Measurements from ENCODE around the gene LRP8.

LRP8 gene

DNA sequence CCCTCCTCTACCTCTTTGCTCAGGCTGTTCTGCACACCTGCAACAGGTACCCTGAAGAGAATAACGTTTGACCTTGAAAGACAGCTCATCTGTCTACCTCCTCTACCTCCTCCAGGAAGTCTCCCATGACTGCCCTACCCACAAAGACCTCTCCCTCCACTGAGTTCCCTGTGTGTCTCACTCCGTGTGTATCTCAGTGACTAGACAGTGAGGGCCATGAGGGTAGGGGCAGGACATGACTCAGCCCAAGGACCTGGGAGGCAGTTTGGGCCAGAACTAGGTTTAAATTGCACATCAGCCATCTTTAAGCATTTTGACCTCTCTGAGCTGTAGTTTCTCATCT is 32.0 kb upstream of the LRP8 start:
- DNase-seq (ENCODE audit: low read depth in 2 of 2): no peak

DNA sequence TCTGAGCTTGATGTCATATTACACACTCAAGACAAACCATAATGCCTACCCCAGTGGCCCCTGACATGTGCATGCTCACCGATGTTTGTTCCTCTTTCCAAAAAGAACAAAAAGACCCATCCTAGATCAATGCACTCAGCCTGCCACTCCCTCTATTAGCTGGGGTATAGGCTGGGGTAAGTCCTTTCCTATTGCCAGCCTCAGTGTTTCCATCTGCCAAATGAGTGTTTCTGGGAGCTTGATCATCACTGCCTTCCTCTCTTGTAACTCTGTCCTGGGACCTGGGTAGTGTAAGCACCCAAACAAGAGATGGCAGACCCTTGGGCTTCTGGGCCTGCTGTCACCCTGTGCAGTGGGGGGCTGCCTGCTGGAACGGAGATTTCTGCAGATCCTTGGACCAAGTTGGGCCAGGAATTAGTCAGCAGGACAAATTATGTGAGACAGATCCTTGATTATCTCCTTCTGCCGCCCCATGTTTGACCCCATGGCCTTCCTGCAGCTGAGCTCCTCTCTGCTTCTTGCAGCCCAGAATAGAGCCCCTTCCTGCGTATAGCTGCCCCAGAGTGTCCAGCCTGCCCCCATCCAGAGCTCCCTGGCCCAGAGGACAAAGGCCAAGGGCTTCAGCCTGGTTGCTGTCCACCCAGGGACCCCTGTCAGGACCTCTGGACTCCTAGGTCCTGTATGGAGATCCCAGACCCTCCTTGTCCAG is 31.5 kb upstream of the LRP8 start:
- DNase-seq (ENCODE audit: low read depth in 2 of 2): no peak

DNA sequence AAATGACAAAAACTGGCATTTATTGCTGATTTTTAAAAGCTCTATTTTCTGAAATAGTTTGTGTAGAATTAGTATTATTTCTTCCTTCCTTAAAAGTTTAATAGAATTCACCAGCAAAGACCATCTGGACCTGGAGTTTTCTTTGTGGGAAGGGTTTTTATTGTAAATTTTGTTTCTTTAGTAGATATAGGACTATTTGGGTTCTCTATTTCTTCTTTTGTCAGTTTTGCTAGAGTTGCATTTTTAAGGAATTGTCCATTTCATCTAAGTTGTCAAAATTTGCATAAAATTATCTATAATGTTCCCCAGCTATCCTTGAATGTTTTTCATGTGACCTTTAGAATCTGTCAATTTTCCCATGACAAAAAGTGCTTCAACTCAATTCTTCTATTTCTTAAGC is 28.8 kb upstream of the LRP8 start:
- no peak for DNase-seq (ENCODE audit: low read depth in 2 of 2)

DNA sequence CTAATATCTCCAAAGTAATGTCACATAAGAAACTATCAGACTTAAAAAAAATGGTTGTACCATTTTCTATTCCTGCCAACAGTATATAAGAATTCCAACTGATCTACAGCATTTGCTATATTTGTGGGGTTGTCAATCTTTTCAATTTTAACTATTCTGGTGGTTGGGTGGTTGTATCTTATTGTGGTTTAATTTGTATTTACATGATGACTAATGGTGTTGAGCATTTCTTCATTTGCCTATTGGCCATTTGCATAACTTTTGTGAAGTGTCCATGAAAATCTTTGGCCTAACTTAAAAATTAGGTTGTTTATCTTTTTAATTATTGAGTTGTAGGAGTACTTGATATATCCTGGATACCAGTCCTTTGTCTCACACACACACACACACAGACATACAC is 26.2 kb upstream of the LRP8 start:
- DNase-seq (ENCODE audit: low read depth in 2 of 2): no peak

DNA sequence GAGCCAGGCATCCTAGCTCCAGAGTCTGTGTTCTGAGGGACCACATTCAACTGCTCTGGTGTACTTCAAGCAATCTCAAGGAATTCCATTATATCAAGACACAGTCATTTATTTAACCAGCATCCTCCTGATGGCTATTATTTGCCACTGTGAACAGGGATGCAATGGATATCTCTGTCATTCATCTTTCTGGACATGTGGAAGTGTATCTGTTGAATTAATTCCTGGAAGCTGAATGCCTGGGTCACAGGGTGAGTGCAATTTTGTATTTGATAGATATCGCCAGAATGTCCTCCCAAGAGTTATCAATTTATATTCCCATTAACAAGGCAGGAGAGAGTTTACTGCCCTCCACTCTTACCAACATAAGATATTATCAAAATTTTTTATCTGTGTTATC is 24.7 kb upstream of the LRP8 start:
- no peak for DNase-seq (ENCODE audit: low read depth in 2 of 2)

DNA sequence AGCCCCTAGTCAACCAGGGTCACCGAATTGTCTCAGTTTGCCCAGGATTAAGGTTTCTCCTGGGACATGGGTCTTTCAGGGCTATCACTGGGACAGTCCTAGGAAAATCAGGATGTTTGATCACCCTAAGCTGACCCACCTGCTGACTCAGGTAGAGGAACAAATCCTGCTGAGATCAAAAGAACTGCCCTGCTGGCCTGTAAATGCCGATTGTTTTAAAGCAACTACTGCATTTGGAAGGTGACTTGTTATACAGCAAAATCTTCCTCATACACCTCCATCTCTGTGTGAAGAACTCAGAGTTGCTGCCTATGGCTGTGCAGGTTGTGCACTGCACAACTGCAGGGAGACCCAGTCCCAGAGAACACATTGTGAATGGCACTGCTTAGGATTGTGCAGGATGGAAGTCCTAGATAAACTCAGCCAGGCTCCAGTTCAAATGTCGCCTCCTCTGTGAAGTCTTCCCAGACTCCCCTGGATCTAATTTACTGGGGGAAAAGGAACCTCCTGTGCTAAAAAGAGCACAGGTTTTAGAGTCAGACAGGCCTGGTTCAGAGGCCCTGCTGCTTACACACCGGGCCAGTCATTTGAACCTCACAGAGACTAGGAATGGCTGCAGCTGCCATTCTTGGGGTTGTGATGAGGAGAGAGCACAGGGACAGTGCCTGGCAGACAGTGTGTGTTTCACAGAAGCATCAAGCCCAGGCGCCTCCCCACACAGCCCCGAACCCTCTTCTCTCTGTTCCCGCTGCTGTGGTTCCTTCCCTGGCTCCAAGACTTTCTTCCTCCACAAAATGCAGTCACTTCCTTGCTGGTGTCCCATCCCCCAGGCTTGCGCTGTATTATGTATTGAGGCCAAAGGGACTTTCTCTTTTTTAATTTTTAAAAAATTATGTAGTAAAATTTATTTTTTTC is 23.2 kb upstream of the LRP8 start:
- DNase-seq (ENCODE audit: low read depth in 2 of 2): no peak

DNA sequence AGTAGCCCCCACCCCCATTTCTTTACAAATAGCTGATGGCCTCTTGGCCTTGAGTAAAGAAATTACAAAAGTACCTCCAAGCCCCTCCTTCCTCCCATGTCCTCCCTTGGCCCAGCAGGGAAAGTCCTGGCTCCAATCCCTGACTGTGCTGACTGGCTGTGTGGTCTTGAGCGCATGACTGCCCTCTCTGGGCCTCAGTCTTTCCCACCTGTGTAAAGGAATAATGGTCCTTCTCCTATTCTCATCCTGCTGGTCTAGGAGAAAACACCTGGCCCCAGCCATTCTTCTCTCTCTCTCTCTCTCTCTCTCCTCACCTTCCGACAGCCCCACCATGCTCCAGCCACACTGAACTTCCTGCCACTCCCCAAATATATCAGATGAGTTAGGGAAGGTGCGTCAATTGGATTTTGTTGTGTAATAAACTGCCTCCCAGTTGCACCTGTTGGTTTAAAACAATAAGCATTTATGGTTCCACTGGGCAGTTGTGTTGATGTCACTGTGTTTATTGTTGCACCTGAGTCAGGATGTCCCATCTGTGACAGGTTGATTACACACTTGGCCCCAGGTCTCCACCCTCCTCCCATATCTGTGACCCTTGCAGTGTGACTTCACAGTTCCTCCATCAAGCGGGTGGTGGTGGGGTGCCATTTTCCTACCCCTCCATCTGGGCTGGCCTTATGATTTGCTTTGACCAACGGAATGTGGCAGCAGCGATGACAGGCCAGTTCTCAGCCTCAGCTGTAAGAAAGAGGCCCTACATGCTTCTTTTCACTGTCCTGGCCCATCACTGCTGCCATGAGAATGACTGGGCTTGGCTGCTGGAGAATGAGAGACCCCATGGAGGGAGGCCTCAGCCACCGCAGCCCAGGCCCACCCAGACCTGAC is 22.3 kb upstream of the LRP8 start:
- no peak for DNase-seq (ENCODE audit: low read depth in 2 of 2)

DNA sequence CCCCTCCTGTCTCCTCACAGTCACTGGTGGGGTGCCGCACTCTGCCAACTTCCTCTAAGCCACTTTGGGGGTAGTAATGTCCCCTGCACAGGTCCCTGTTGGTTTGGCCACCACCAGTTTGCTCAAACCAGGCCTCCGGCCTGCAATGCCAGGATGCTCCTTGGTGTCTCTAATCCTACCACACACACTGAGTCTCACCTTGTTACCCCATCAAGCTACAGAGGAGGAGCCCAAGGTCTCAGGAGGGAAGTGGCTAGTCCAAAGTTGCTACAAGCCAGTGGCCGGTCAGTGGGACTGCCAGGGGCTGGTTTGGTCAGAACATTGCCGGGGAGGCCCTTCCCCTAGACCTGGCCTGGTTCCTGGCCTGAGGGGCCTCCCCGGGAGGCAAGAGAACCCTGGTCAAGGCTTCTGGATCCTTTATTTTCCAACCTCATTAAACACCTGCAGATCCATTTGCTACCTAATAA is 21.5 kb upstream of the LRP8 start:
- no peak for DNase-seq (ENCODE audit: low read depth in 2 of 2)

DNA sequence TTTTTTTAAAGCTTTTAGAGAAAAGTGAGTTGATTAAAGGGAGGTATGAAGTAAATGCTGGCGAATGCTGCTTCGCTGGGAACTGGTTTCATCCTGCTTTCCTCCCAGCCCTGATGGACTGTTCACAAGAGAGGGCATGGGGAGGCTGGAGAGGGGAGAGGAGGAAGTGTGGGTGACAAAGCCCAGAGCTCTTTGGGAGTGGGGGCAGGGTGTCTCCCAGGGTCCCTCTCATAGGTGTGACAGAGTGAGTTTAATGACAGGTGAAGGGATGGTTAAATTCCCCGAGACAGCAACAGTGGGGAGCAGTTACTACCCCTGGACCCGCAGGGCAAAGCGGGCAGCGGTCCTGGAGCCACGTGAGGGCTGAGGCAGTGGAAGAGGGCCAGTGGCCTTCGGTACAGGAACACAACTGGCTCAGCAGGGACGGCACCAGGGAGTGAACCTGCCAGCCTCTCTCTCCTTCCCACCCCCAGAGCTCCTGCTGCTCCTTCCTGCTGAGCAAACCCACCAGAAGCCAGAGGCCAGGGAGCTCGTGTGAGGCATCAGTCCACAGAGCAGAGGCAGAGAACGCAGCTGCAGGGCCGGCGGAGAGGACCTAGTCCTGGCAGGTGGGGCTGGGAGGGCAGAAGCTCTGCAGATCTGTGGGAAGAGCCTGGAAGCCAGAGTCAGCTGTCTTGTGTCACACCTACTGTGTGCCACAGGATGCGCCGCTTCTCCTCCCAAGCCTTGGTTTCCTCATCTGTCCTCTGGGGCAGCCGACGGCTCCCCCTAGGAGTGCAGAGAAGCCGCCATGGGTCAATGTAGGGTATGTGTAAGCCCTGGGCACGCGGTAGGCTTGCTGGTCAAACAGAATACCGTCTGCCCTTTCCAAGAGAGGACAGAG is 20.9 kb upstream of the LRP8 start:
- DNase-seq (ENCODE audit: low read depth in 2 of 2): no peak

DNA sequence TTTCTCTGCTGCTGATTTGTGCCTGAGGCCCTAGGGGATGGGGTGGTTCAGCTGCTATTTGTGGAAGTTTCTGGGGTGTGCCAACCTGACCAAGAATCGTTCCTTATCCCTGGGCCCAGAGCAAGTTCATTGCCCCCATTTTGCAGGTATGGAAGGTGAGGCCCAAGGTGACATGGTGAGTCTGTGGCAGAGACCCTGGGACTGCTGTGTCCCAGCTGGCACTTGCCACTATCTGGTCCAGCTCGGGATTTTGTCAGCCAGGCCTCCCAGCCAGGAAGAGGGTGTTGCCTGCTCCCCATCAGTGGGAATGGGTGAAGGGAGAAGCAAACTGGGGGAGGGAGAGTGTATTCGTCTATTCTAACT is 18.9 kb upstream of the LRP8 start:
- no peak for DNase-seq (ENCODE audit: low read depth in 2 of 2)

DNA sequence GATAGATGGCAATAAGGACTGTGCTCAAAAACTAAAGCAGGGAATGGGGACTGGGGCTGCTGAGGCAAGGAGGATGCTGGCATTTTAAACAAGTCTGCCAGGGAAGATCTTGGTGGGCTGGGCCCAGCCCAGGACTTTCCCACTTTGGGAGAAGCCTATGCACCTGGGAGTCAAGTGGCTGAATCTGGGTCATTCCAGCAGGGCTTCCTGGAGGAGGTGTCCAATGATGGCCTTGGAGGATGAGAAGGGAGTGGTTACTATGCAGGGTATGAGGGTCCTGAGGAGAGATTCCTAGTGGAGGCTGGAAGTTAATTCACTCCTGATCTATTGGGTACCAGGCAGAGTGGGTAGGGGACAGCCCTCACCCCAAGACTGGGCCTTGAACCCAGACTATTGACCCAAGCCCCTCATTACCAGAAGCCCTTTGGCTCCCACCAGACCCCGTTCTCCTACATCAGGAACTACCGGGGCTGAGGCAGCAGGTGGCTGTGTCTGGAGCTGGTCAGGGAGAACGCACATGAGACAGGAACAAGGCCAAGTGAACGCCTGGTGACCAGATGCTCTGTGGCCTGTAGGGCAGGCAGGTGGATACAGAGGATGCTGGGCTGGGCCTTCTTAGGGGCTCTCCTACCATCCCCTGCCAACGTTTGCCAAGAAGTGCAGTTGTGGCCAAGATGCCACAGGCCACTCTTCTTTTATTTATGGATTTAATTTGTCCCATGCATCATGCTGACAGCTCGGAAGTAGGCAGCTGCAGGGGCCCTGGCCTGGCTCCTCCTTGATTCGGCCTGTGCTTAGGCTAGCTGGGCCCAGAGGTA is 18.3 kb upstream of the LRP8 start:
- no peak for DNase-seq (ENCODE audit: low read depth in 2 of 2)

DNA sequence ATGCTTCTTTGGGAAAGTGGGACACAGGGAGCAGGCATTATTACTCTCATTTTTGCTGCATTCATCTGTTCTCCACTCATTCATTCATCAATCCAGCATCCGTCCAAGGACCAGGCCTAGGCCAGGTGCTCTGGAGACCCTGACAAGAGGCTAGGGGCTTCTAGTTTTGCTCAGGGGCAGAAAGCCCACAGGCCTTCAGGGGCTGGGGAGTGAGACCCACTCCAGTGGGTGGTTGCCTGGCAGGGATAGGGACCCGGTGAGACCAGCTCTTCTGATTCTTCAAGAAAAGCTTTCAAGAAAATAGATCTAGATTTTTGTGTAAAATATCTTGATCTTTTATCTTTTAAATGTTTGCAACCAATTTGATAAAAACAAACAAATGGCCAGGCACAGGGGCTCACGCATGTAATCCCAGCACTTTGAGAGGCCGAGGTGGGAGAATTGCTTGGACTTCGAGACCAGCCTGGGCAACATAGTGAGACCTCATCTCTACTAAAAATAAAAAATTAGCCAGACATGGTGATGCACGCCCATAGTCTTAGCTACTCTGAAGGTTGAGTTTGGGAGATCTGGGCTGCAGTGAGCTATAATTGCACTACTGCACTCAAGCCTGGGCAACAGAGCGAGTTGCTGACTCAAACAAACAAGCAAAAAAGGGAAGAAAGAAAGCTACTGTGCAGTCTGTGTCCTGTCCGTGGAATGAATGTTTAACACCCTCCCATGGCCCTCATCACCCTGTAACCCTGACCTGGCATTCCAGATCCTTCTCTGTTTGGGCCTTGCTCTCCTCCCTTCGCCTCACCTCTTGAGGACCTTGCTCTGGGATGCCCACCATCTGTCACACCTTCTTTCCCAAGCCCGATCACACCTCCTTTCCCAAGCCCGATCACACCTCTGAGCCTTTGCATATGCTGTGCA is 17.3 kb upstream of the LRP8 start:
- DNase-seq (ENCODE audit: low read depth in 2 of 2): no peak

DNA sequence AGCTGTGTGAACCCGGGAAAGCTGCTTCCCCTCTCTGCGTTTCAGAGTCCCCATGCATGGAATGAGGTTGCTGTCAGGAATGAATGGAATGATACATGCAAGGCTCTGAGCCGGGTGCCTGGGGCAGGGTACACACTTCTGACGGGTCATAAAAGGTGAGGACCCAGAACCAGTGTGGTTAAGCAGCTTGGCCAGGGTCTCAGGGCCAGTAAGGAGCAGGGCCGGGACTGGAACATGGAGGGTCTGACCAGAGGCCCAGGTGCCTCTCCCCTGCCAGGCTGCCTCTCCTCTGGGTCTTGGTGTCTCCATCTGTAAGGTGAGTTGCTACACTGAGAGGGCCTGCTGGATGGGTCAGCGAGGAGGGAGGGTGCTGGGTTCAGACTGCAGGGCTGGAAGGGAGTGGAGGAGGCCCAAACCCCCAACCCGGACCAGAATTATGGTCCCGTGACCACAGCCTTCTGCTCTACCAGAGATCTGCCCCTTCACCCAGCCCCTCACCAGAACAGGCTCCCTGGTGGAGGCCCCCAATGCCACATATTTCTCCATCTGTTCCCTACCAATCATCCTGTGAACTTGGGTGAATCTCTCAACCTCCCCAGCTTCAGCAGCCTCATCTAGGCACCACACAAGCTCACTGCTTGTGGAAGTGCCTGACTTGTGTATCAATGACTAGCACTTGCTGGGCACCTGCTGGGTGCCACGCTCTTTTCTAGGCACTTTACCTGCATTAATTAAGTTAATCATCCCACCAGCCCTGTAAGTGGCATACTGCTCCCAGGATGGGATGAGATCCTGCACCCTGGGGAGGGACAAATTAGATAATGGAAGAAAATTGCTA is 16.2 kb upstream of the LRP8 start:
- DNase-seq (ENCODE audit: low read depth in 2 of 2): no peak

DNA sequence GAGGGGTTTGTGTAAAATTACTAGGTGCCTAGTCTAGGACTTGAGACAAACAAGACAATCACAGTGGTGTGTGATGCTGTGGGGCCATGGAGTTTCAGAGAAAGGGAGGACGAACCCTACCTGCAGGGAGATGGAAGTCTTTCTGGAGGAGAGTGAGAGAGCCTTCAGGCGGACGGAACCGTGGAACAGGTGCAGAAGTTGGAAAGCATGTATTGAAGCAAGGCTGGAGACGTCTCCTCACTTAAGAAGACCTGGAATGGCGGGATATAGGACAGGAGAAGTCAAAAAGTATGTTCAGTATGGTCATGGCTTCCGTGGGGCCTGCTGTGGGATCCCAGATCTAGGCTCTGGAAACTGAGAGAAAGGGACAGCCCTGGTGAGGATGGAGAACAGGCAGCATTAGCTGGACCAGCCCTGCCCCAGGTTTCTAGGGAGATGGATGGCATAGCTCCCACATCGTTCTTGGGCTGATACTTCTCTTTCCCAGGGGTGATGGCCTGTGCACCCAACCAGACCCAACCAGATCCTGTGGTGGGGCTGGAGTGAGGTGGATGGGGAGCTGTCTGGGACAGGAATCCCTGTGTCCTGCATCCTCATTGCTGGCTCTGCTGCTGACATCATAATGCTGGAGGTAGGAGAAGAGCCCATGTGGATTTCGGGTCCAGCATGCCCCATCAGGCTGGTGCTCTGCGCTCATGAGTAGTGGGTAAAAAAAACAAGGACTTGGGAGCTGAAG is 15.0 kb upstream of the LRP8 start:
- DNase-seq (ENCODE audit: low read depth in 2 of 2): no peak

DNA sequence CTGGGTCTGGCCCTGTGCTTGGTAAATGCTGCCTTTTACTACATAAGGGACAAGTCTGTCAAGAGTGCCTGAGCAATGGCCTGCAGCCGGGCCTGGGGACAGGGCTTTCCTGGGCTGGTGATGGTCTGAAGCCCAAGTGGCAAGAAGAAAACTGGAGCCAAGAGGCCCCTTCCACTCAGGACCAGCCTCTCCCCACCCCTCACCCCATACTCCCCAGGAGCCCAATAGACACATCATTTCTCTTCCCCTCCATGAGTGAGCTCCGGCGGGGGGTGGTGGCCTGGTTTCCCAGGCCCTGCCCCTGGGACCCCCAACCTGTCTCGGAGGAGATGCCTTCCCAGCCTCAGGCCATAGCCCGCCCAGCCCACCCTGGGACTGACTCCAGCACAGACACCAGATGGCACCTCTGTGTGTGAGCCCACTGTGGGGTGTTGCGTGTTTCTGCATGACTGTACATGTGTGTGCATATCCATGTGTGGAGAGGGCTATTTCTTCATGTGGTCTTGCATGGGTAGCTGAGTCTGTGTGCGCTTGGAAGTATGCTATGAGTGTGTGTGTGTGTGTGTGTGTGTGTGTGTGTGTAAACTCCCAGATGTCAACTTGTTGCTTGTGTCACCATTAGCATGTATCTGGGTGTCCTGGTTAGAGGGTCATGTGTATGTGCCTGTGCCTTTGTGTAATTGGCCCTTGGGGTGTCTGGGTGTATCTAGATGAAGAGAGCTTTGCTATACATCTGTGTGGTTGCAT is 14.3 kb upstream of the LRP8 start:
- DNase-seq (ENCODE audit: low read depth in 2 of 2): no peak

DNA sequence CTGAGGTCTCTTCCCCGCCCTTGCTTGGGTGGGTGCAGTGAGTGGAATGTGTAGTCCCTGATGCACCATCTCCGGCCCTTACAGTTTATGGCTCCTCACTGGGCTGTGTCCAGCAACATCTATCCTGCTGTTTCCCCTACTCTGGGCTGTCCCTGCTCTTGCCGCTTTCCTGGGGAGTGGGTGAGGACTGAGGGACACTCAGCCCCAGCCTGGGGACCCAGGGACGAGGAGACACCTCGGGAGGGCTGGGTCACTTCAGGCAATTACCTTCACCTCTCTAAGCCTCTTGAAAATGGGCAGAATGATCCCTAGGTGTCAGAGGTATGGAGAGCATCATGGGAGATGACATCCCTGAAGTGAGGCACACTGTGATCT is 13.6 kb upstream of the LRP8 start:
- DNase-seq (ENCODE audit: low read depth in 2 of 2): no peak
